Measurements from ENCODE around the gene PIM1. TPM values are rescaled to one million over a fixed set of nuclear protein-coding genes. Genes with fewer than 3 reads are reported as not detected.

PIM1 gene
- total and polyA plus RNA-seq, 10 of the 15 experiments (the other 5 are each of a cell fraction or from before 2014, with no cell fraction given) = 0.66 to 33.9 (median 10.2) TPM

DNA sequence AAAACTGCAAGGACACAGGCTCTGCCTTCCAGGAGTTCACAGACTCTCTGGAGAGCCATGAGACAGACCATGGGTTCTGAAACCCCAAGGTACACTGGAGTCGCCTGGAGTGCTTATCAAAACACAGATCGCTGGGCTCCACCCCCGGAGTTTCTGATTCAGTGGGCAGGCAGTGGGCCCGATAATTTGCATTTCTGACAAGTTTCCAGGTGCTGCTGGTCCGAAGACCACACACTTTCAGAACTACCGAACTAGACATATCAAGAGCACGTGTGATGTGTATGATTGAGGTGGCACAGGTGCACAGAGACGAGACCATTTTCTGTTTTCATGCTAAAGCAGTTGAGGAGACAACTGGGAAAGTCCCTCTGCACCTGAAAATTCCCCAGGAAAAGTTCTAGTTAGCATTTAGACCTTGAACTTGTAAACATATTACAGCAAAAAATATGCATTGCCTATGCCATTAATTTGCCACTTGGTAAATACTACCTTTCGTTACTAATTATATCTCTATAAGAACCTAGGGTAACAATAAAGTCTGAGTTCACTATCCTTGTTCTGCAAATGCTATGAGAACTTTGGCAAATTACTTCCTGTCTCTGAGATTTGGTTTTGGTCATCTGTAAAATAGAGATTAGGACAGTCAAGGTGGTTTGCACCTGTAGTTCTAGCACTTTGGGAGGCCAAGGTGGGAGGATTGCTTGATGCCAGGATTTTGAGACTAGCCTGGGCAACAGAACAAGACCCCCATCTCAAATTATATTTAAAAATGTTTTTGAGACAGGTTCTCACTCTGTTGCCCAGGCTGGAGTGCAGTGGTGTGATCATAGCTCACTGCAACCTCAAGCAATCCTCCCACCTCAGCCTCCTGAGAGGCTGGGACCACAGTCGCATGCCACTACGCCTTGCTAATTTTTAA is 14.3 kb upstream of the PIM1 start (continued):
- TF ChIP-seq CBX3 (IDR thresholded peaks at IDR 0.05; ENCODE audit: borderline replicate concordance, low read depth) = no peak
- TF ChIP-seq BHLHE40 (IDR thresholded peaks at IDR 0.05; ENCODE audit: borderline replicate concordance in 1 of 2, low read depth in 2 of 2, low read length in 1 of 2) = peak; percentile 98 to 99
- TF ChIP-seq SUPT20H (IDR thresholded peaks at IDR 0.05; ENCODE audit: borderline replicate concordance, control insufficient read depth, low read depth, low read length) = no peak
- peak; percentile 57; the same call in 1 of the 2 replicates for TF ChIP-seq TAF1 (IDR thresholded peaks at IDR 0.05; ENCODE audit: borderline replicate concordance, low read depth, low read length)
- no peak for TF ChIP-seq SIN3A (IDR thresholded peaks at IDR 0.05; ENCODE audit: low read depth, low read length)
- TF ChIP-seq ZNF384 (IDR thresholded peaks at IDR 0.05; ENCODE audit: borderline replicate concordance, low read depth, low read length) = no peak
- no peak for TF ChIP-seq FOXK2 (IDR thresholded peaks at IDR 0.05)
- peak; percentile 85 for TF ChIP-seq CBFB (IDR thresholded peaks at IDR 0.05; ENCODE audit: low read depth)
- TF ChIP-seq, protein P1, sequence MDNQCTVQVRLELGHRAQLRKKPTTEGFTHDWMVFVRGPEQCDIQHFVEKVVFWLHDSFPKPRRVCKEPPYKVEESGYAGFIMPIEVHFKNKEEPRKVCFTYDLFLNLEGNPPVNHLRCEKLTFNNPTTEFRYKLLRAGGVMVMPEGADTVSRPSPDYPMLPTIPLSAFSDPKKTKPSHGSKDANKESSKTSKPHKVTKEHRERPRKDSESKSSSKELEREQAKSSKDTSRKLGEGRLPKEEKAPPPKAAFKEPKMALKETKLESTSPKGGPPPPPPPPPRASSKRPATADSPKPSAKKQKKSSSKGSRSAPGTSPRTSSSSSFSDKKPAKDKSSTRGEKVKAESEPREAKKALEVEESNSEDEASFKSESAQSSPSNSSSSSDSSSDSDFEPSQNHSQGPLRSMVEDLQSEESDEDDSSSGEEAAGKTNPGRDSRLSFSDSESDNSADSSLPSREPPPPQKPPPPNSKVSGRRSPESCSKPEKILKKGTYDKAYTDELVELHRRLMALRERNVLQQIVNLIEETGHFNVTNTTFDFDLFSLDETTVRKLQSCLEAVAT (IDR thresholded peaks at IDR 0.05) = peak; percentile 55; the same call in 1 of the 2 replicates
- peak; percentile 83 for TF ChIP-seq JUNB (IDR thresholded peaks at IDR 0.05)
- no peak for TF ChIP-seq HCFC1 (IDR thresholded peaks at IDR 0.05; ENCODE audit: low read length)
- no peak for TF ChIP-seq RAD21 (IDR thresholded peaks at IDR 0.05; ENCODE audit: insufficient read depth, low read depth, low read length)
- TF ChIP-seq ASH2L (IDR thresholded peaks at IDR 0.05; ENCODE audit: borderline replicate concordance, low read depth) = no peak
- 0 out of 2 replicates have a peak, but pooled peaks have one; percentile 38 for TF ChIP-seq TCF7 (IDR thresholded peaks at IDR 0.05; ENCODE audit: borderline replicate concordance)
- peak; percentile 13; the same call in 1 of the 2 replicates for TF ChIP-seq SPI1 (IDR thresholded peaks at IDR 0.05; ENCODE audit: borderline replicate concordance, insufficient read depth, low read depth, low read length)
- TF ChIP-seq ZNF622 (IDR thresholded peaks at IDR 0.05) = no peak
- TF ChIP-seq SMARCA5 (IDR thresholded peaks at IDR 0.05) = peak; percentile 79; the same call in 1 of the 2 replicates
- TF ChIP-seq MEF2A (IDR thresholded peaks at IDR 0.05; ENCODE audit: insufficient read depth, low read depth, low read length) = peak; percentile 78
- TF ChIP-seq BCL11A (IDR thresholded peaks at IDR 0.05; ENCODE audit: low read depth, low read length) = peak; percentile 87
- TF ChIP-seq ZNF24 (IDR thresholded peaks at IDR 0.05) = no peak
- TF ChIP-seq TBL1XR1 (IDR thresholded peaks at IDR 0.05; ENCODE audit: low read depth, low read length) = peak; percentile 91
- TF ChIP-seq SREBF1 (IDR thresholded peaks at IDR 0.05; ENCODE audit: low read length) = no peak; the same call in 1 of the 2 replicates
- TF ChIP-seq NFYB (IDR thresholded peaks at IDR 0.05; ENCODE audit: insufficient read depth, low read depth, low read length) = no peak
- TF ChIP-seq, protein P2, sequence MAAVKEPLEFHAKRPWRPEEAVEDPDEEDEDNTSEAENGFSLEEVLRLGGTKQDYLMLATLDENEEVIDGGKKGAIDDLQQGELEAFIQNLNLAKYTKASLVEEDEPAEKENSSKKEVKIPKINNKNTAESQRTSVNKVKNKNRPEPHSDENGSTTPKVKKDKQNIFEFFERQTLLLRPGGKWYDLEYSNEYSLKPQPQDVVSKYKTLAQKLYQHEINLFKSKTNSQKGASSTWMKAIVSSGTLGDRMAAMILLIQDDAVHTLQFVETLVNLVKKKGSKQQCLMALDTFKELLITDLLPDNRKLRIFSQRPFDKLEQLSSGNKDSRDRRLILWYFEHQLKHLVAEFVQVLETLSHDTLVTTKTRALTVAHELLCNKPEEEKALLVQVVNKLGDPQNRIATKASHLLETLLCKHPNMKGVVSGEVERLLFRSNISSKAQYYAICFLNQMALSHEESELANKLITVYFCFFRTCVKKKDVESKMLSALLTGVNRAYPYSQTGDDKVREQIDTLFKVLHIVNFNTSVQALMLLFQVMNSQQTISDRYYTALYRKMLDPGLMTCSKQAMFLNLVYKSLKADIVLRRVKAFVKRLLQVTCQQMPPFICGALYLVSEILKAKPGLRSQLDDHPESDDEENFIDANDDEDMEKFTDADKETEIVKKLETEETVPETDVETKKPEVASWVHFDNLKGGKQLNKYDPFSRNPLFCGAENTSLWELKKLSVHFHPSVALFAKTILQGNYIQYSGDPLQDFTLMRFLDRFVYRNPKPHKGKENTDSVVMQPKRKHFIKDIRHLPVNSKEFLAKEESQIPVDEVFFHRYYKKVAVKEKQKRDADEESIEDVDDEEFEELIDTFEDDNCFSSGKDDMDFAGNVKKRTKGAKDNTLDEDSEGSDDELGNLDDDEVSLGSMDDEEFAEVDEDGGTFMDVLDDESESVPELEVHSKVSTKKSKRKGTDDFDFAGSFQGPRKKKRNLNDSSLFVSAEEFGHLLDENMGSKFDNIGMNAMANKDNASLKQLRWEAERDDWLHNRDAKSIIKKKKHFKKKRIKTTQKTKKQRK (IDR thresholded peaks at IDR 0.05; ENCODE audit: low read depth, low read length) = no peak
- no peak for TF ChIP-seq PAX8 (IDR thresholded peaks at IDR 0.05)
- peak; percentile 90 for TF ChIP-seq CREM (IDR thresholded peaks at IDR 0.05; ENCODE audit: low read depth)
